ENCODE results near the gene ACTR8. TPM values are rescaled to one million over a fixed set of nuclear protein-coding genes. Genes with fewer than 3 reads are reported as not detected.

Gene ACTR8
- total and polyA plus RNA-seq, 2 of the 13 experiments (the other 11 are each of a cell fraction or from before 2014, with no cell fraction given), result 15.5 to 29.0 TPM

DNA sequence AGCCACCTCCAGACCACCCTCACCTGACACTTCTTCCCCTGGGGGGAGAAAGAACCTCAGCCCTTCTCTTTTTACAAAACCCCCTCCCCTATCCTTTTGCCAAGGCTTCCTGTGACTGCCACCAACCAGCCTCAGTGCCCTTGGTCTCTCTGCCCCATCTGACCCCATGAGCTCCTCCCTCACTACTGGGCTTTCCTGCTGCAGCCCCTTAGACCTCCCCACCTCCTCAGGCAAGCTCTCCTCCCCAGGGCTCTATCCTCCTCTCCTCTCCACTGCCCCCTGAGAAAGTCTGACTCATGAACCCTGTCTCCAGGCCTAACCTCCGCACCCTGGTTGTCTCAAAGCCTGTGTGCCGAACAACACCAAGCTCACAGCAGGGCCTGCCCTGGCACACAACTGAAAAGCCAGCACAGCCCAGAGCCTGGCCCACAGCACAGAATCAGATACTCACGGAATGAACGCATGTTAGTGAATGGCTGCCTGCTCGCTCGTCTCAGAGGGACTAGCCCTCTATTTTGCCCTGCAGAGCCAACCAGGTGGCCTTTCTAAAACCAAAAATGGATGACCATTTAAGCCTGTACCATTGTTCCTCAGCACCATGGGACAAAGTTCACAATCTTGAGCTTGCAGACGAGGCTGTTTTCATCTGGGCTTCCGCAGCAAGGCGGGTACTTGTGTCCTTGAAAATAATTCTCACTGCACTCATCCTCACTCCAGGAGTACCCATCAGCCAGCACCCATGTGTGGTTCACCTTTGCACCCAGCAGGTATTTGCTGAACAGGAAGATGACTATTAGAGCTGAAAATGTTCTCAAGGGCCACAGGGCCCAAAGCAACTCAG is 37.5 kb downstream of the ACTR8 start (continued):
- TF ChIP-seq NR2F1 (CRISPR knock-in tag; IDR thresholded peaks at IDR 0.05) (peak in 1 of 2 experiments; percentile 42; a peak in 1 of 4 replicates), HDAC2 (CRISPR knock-in tag; IDR thresholded peaks at IDR 0.05) (peak; percentile 55; the same call in 1 of the 2 replicates), ZNF850 (CRISPR knock-in tag; conservative IDR thresholded peaks at IDR 0.05) (no peak), PTBP1 (IDR thresholded peaks at IDR 0.05; ENCODE audit: low read depth, low read length, poor library complexity, severe bottlenecking) (no peak), TSC22D2 (CRISPR knock-in tag; IDR thresholded peaks at IDR 0.05; ENCODE audit: borderline replicate concordance) (no peak), KDM6A (CRISPR knock-in tag; IDR thresholded peaks at IDR 0.05; ENCODE audit: low read depth) (no peak), EEA1 (CRISPR knock-in tag; IDR thresholded peaks at IDR 0.05; ENCODE audit: borderline replicate concordance) (no peak), ZSCAN5A (CRISPR knock-in tag; IDR thresholded peaks at IDR 0.05; ENCODE audit: borderline replicate concordance) (no peak), NAIF1 (CRISPR knock-in tag; IDR thresholded peaks at IDR 0.05; ENCODE audit: borderline replicate concordance) (no peak), KDM4B (CRISPR knock-in tag; IDR thresholded peaks at IDR 0.05) (no peak), NR3C1 (CRISPR knock-in tag; IDR thresholded peaks at IDR 0.05) (no peak), ZNF772 (CRISPR knock-in tag; IDR thresholded peaks at IDR 0.05) (no peak), ZNF34 (CRISPR knock-in tag; IDR thresholded peaks at IDR 0.05; ENCODE audit: borderline replicate concordance) (no peak), RARG (CRISPR knock-in tag; IDR thresholded peaks at IDR 0.05; ENCODE audit: low read depth) (no peak), ZNF282 (IDR thresholded peaks at IDR 0.05; ENCODE audit: partially characterized antibody) (no peak), BRD4 (CRISPR knock-in tag; IDR thresholded peaks at IDR 0.05) (peak; percentile 50; the same call in 1 of the 2 replicates), ZKSCAN1 (IDR thresholded peaks at IDR 0.05; ENCODE audit: low read length) (no peak), NCOA5 (CRISPR knock-in tag; IDR thresholded peaks at IDR 0.05) (peak; percentile 12; the same call in 1 of the 2 replicates), TGIF2 (CRISPR knock-in tag; IDR thresholded peaks at IDR 0.05) (0 out of 2 replicates have a peak, but pooled peaks have one; percentile 3), SP1 (IDR thresholded peaks at IDR 0.05) (no peak), SP1 (CRISPR knock-in tag; IDR thresholded peaks at IDR 0.05) (no peak), RBFOX2 (IDR thresholded peaks at IDR 0.05; ENCODE audit: low read depth, low read length) (0 out of 2 replicates have a peak, but pooled peaks have one; percentile 27), CEBPZ (IDR thresholded peaks at IDR 0.05; ENCODE audit: low read length) (no peak), STAG1 (CRISPR knock-in tag; IDR thresholded peaks at IDR 0.05) (no peak), ZNF564 (CRISPR knock-in tag; IDR thresholded peaks at IDR 0.05) (no peak), ZNF383 (CRISPR knock-in tag; IDR thresholded peaks at IDR 0.05; ENCODE audit: borderline replicate concordance) (no peak)
- TF ChIP-seq, protein P1, sequence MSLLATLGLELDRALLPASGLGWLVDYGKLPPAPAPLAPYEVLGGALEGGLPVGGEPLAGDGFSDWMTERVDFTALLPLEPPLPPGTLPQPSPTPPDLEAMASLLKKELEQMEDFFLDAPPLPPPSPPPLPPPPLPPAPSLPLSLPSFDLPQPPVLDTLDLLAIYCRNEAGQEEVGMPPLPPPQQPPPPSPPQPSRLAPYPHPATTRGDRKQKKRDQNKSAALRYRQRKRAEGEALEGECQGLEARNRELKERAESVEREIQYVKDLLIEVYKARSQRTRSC (CRISPR knock-in tag; IDR thresholded peaks at IDR 0.05; ENCODE audit: low read depth), result no peak; the same call in 1 of the 2 replicates

Data from HepG2 (cell line).